ENCODE data around the gene GFOD2.

GFOD2 gene

DNA sequence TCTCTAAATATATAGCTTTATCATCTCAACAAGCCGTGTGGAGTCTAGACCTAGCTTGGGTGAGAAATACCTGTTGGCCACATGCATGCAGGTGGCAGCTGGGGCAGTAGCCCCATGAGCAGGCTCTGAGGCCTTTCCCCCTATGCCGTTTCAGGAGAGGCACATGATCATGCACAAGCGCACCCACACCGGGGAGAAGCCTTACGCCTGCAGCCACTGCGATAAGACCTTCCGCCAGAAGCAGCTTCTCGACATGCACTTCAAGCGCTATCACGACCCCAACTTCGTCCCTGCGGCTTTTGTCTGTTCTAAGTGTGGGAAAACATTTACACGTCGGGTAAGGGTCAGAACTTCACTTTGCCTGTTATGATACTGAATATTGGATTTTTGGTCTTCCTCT is 90.9 kb downstream of the GFOD2 start:
- no peak for DNase-seq

Data from NCI-H1417 treated with DMSO at 0.1 percent for 48 hours (cell line).